Endothelial cell of umbilical vein (primary cell): ENCODE results near the gene TRPV6. TPM values are rescaled to one million over a fixed set of nuclear protein-coding genes. Genes with fewer than 3 reads are reported as not detected.

Experiments
- BruUV-seq: library from RNA; stranded (reverse); fragments of 400-500 nt; replicated peaks from 2 replicates; lab custom pipeline; 2021; lab: Mats Ljungman, UMichigan
- CTCF ChIA-PET: fragments of 300-600, 350-600 bp; sonication (Branson Sonifier 250); formaldehyde crosslinking; loops from one replicate; lab custom pipeline; 2021; ENCODE audit warnings: antibody characterized with exemption, inconsistent platforms; lab: Charles Lee
- POLR2A ChIA-PET: fragments of 300-600, 350-600 bp; sonication (Branson Sonifier 250); formaldehyde crosslinking; loops from one replicate; lab custom pipeline; 2021; ENCODE audit warnings: antibody characterized with exemption, inconsistent platforms; lab: Charles Lee
- DNase-seq: peaks from one replicate; pipeline ENCODE4 v3.0.0-alpha.2; 2011; ENCODE audit warnings: low read depth, low spot score
- FAIRE-seq: peaks from 2 replicates; lab custom pipeline; 2011; peaks lifted over from hg19 to GRCh38; lab: Jason Lieb, UNC
- H2AFZ ChIP-seq: 2 replicates; pipeline ENCODE4 v1.6.0; 2012; ENCODE audit warnings: low read depth, low read length, control low read depth, inconsistent platforms
- H3K27ac ChIP-seq: 2 replicates; pipeline ENCODE4 v1.5.1; 2011; ENCODE audit warnings: low read depth, mild to moderate bottlenecking, control low read depth, low read length, moderate library complexity; ENCODE audit not compliant: insufficient read depth
- H3K27me3 ChIP-seq, 2 experiments: 2 replicates each; pipeline versions ENCODE4 v1.6.0 to v1.6.1; 2011; ENCODE audit warnings: low read length in 2 of 2, mixed read lengths in 1 of 2; ENCODE audit not compliant: control insufficient read depth in 2 of 2, insufficient read depth in 2 of 2
- H3K36me3 ChIP-seq, 2 experiments: 2 replicates in 1 of 2; 3 replicates in 1 of 2; pipeline ENCODE4 v1.5.1; 2011; ENCODE audit warnings: low read length in 2 of 2, mild to moderate bottlenecking in 1 of 2, moderate library complexity in 1 of 2; ENCODE audit not compliant: control insufficient read depth in 2 of 2, insufficient read depth in 2 of 2; ENCODE audit errors: extremely low read depth in 1 of 2
- H3K4me1 ChIP-seq: 3 replicates; pipeline ENCODE4 v1.5.1; 2011; ENCODE audit warnings: mild to moderate bottlenecking, low read length; ENCODE audit not compliant: control insufficient read depth, insufficient read depth; ENCODE audit errors: extremely low read depth
- H3K4me2 ChIP-seq: 2 replicates; pipeline ENCODE4 v1.6.1; 2011; ENCODE audit warnings: low read length, control low read depth, mixed read lengths; ENCODE audit not compliant: insufficient read depth
- H3K4me3 ChIP-seq, 3 experiments: fragments of 200-600 bp in 1 of 3; sonication (generic), shearing (Covaris generic) in 1 of 3; replicated peaks in 1 of 3; 2 replicates each; pipeline ENCODE4 v1.5.1; 2011 to 2016; ENCODE audit warnings: control low read depth in 3 of 3, low read length in 3 of 3, mild to moderate bottlenecking in 2 of 3, inconsistent platforms in 1 of 3, low read depth in 1 of 3, moderate library complexity in 1 of 3; ENCODE audit not compliant: insufficient read depth in 1 of 3
- H3K79me2 ChIP-seq: 2 replicates; pipeline ENCODE4 v1.6.0; 2012; ENCODE audit warnings: low read length, inconsistent platforms; ENCODE audit not compliant: control insufficient read depth, insufficient read depth
- H3K9ac ChIP-seq: replicated peaks from 2 replicates; pipeline ENCODE3; 2011; ENCODE audit warnings: low read length, control low read depth; ENCODE audit not compliant: insufficient read depth; ENCODE audit errors: extremely low read depth
- H3K9me1 ChIP-seq: replicated peaks from 3 replicates; pipeline ENCODE4 v1.6.0; 2011; ENCODE audit warnings: mild to moderate bottlenecking, low read length; ENCODE audit not compliant: control insufficient read depth, insufficient read depth; ENCODE audit errors: extremely low read depth
- H3K9me3 ChIP-seq: replicated peaks from 2 replicates; pipeline ENCODE4 v1.5.1; 2012; ENCODE audit warnings: low read length, inconsistent platforms; ENCODE audit not compliant: control insufficient read depth, insufficient read depth
- H4K20me1 ChIP-seq: replicated peaks from 2 replicates; pipeline ENCODE3; 2011; ENCODE audit warnings: mild to moderate bottlenecking, low read length; ENCODE audit not compliant: control insufficient read depth, insufficient read depth; ENCODE audit errors: extremely low read depth
- CTCF ChIP-seq, 2 donors: IDR thresholded peaks; 1 replicate in 1 of 2; 2 replicates in 1 of 2; pipeline ENCODE4 v1.5.1; 2011; ENCODE audit warnings: low read length in 2 of 2, mild to moderate bottlenecking in 2 of 2, moderate library complexity in 2 of 2, control low read depth in 1 of 2, inconsistent platforms in 1 of 2, low read depth in 1 of 2; ENCODE audit not compliant: insufficient read depth in 1 of 2; ENCODE audit errors: extremely low read depth in 1 of 2
- EZH2 ChIP-seq: IDR thresholded peaks from 2 replicates; pipeline ENCODE4 v1.6.1; 2012; ENCODE audit warnings: borderline replicate concordance, low read depth, mild to moderate bottlenecking, moderate library complexity, low read length, inconsistent platforms; ENCODE audit not compliant: severe bottlenecking
- FOS ChIP-seq: IDR thresholded peaks from 2 replicates; pipeline ENCODE4 v1.6.1; 2011; ENCODE audit warnings: mild to moderate bottlenecking, low read length, moderate library complexity, borderline replicate concordance; ENCODE audit not compliant: insufficient read depth
- GATA2 ChIP-seq: IDR thresholded peaks from 2 replicates; pipeline ENCODE4 v1.7.0; 2011; ENCODE audit warnings: low read depth, mild to moderate bottlenecking, moderate library complexity, mixed read lengths, low read length; ENCODE audit not compliant: insufficient read length, insufficient read depth
- JUN ChIP-seq: IDR thresholded peaks from 2 replicates; pipeline ENCODE4 v1.6.1; 2011; ENCODE audit warnings: borderline replicate concordance, low read depth; ENCODE audit not compliant: insufficient read length, insufficient read depth
- MAX ChIP-seq: IDR thresholded peaks from 2 replicates; pipeline ENCODE4 v1.6.1; 2011; ENCODE audit not compliant: insufficient read depth, insufficient read length
- MYC ChIP-seq: IDR thresholded peaks from one replicate; pipeline ENCODE4 v1.6.1; 2011; ENCODE audit warnings: mild to moderate bottlenecking, low read depth, low read length
- POLR2A ChIP-seq: IDR thresholded peaks from 2 replicates; pipeline ENCODE4 v1.6.1; 2012; ENCODE audit warnings: low read depth, mild to moderate bottlenecking, control low read depth, low read length
- POLR2AphosphoS5 ChIP-seq: IDR thresholded peaks from 2 replicates; pipeline ENCODE4 v1.6.1; 2012; ENCODE audit warnings: low read depth, mild to moderate bottlenecking, control low read depth, low read length, moderate library complexity; ENCODE audit not compliant: insufficient read depth
- dilution Hi-C: fragments of 300-500 bp; cut with MboI; formaldehyde crosslinking; loops from one replicate; pipeline ENCODE4 v1.15.0; 2019; ENCODE audit warnings: low sequenced_read_pairs; ENCODE audit not compliant: extremely low pct_ligation_motif_present
- intact Hi-C: fragments of 100-400 bp; cut with micrococcal nuclease; formaldehyde crosslinking; loops from one replicate; pipeline ENCODE4 v1.10.0; 2022
- polyA plus RNA-seq, 4 experiments: library from polyadenylated mRNA; depleted of rRNA in 3 of 4; stranded (reverse) in 3 of 4; unstranded in 1 of 4; fragments of >200 nt; gene quantifications; 2 replicates each; pipeline versions ENCODE4 v1.2.1 to v1.2.3, GENCODE V29; 2011 to 2012; ENCODE audit warnings: missing spikeins in 1 of 4
- total RNA-seq: library from RNA; stranded (reverse); gene quantifications from 2 replicates; pipeline ENCODE4 v1.2.3, GENCODE V29; 2021

Gene TRPV6
- total and polyA plus RNA-seq, 2 donors (not counting 3 experiments of a cell fraction or from before 2014, with no cell fraction given): not detected

GRCh38 chr7:142889816-142890215 lies 4.3 kb upstream of the TRPV6 start:
- H4K20me1 ChIP-seq: no peaks in the 10 kb centered on the region
- H3K27me3 ChIP-seq: peaks cover 0 to 2% of the 10 kb centered on the region in 2 experiments
- no peaks in the 10 kb centered on the region for H3K9me1 ChIP-seq
- no peaks in the 10 kb centered on the region for H3K9me3 ChIP-seq
- H3K79me2 ChIP-seq: no peaks in the 10 kb centered on the region
- no peak overlapping the region for H2AFZ ChIP-seq
- ChIA-PET POLR2A (no interaction called here), CTCF (no interaction called here)
- H3K4me2 ChIP-seq: no peak overlapping the region
- intact Hi-C loops (no loop called here), dilution Hi-C loops (no loop called here)
- H3K9ac ChIP-seq: no peak overlapping the region
- no peak overlapping the region for H3K27ac ChIP-seq
- FAIRE-seq (no peak), DNase-seq (no peak)
- no peaks in the 10 kb centered on the region for H3K36me3 ChIP-seq
- no peak for TF ChIP-seq POLR2AphosphoS5
- H3K4me3 ChIP-seq: no peak overlapping the region
- no peaks in the 10 kb centered on the region for H3K4me1 ChIP-seq
- BruUV-seq: no TSS peak

- H3K4me3 ChIP-seq: no peak overlapping the region
- H3K36me3 ChIP-seq: no peaks in the 10 kb centered on the region
- H3K27ac ChIP-seq: no peak overlapping the region
- H3K9me1 ChIP-seq: no peaks in the 10 kb centered on the region
- ChIA-PET POLR2A (no interaction called here), CTCF (interaction anchor here (1.2 kb wide), 2 partner anchors 14 to 327 kb away, joined by 4 to 7 read pairs; no protein-coding TSS in a partner anchor)
- no peaks in the 10 kb centered on the region for H3K4me1 ChIP-seq
- no peaks in the 10 kb centered on the region for H3K79me2 ChIP-seq
- FAIRE-seq (no peak), DNase-seq (no peak)
- dilution Hi-C loops: no loop called here
- intact Hi-C loops: no loop called here
- TF ChIP-seq GATA2 (no peak), EZH2 (no peak), POLR2A (no peak), POLR2AphosphoS5 (no peak), FOS (no peak), CTCF (IDR thresholded peaks at IDR 0.05; ENCODE audit: extremely low read depth in 1 of 2, insufficient read depth in 1 of 2, low read depth in 1 of 2, low read length in 2 of 2) (no peak), MYC (no peak), JUN (no peak), MAX (no peak)
- H3K27me3 ChIP-seq: no peaks in the 10 kb centered on the region
- H2AFZ ChIP-seq: no peak overlapping the region
- no peak overlapping the region for H3K4me2 ChIP-seq
- H3K9ac ChIP-seq: no peak overlapping the region
- no peaks in the 10 kb centered on the region for H3K9me3 ChIP-seq
- no TSS peak for BruUV-seq
- H4K20me1 ChIP-seq: no peaks in the 10 kb centered on the region
Measured at GRCh38 chr7:142887282-142888015, 1.9 kb upstream of the TRPV6 start.
